Hematopoietic multipotent progenitor cell (in vitro differentiated cells): ENCODE results near the gene ZNF408. TPM values are rescaled to one million over a fixed set of nuclear protein-coding genes. Genes with fewer than 3 reads are reported as not detected.

ENCODE experiments used
- small RNA-seq: library from RNA; depleted of rRNA; stranded (forward); fragments of <200 nt; gene quantifications from one replicate; pipeline ENCODE3, GENCODE V24; 2012
- total RNA-seq: library from RNA; depleted of rRNA; stranded (reverse); fragments of >200 nt; gene quantifications from one replicate; pipeline ENCODE4 v1.2.3, GENCODE V29; 2012

ZNF408 gene
- total RNA-seq, 1 donor: 11.6 TPM

Small RNA genes lying within 50 kb of the gene (small RNA-seq; reads per million reads assigned to genes)
- 2.2 reads per million, percentile 70 among the genes with 10 or more reads in this experiment for gene MIR5582

Other genes starting within 250 kb of the ZNF408 start
- 53.9 TPM for gene AMBRA1, start 107.0 kb upstream of the ZNF408 start, total RNA-seq
- gene HARBI1, start 83.8 kb upstream of the ZNF408 start, total RNA-seq: 7.5 TPM
- gene ATG13, start 83.5 kb upstream of the ZNF408 start, total RNA-seq: 55.2 TPM
- gene ARHGAP1, start 412 bp upstream of the ZNF408 start, total RNA-seq: 50.4 TPM
- gene F2, start 18.2 kb downstream of the ZNF408 start, total RNA-seq: under 0.01 TPM
- gene CKAP5, start 145.2 kb downstream of the ZNF408 start, total RNA-seq: 24.2 TPM
- 7.5 TPM for gene LRP4, start 217.5 kb downstream of the ZNF408 start, total RNA-seq
- 52.8 TPM for gene CSTPP1, start 235.7 kb downstream of the ZNF408 start, total RNA-seq